ENCODE measurements around the gene ARL1. TPM values are rescaled to one million over a fixed set of nuclear protein-coding genes. Genes with fewer than 3 reads are reported as not detected.

ARL1 gene
- total and polyA plus RNA-seq, 2 of the 13 experiments (the other 11 are each of a cell fraction or from before 2014, with no cell fraction given): 90.9 to 123 TPM

- TF ChIP-seq ZNF878 (CRISPR knock-in tag; IDR thresholded peaks at IDR 0.05): peak; percentile 52; the same call in 1 of the 2 replicates
- TF ChIP-seq ZBTB1 (CRISPR knock-in tag; IDR thresholded peaks at IDR 0.05; ENCODE audit: borderline replicate concordance): no peak
- no peak for TF ChIP-seq ZNF451 (CRISPR knock-in tag; IDR thresholded peaks at IDR 0.05)
- no peak for TF ChIP-seq RBM39 (IDR thresholded peaks at IDR 0.05; ENCODE audit: low read depth, low read length, poor library complexity, severe bottlenecking)
- 0 out of 2 replicates have a peak, but pooled peaks have one; percentile 28 for TF ChIP-seq ZNF547 (CRISPR knock-in tag; IDR thresholded peaks at IDR 0.05)
- TF ChIP-seq BATF2 (CRISPR knock-in tag; IDR thresholded peaks at IDR 0.05): 0 out of 2 replicates have a peak, but pooled peaks have one; percentile 72
- peak; percentile 59; the same call in 1 of the 2 replicates for TF ChIP-seq ZFP37 (CRISPR knock-in tag; IDR thresholded peaks at IDR 0.05; ENCODE audit: borderline replicate concordance)
- peak; percentile 37 for TF ChIP-seq ZNF407 (CRISPR knock-in tag; IDR thresholded peaks at IDR 0.05; ENCODE audit: not compliant biosample characterization)
- peak; percentile 18 for TF ChIP-seq YY1 (IDR thresholded peaks at IDR 0.05; ENCODE audit: insufficient read depth, insufficient replicate concordance, low read depth, low read length)
- peak; percentile 86 for TF ChIP-seq KDM2A (CRISPR knock-in tag; IDR thresholded peaks at IDR 0.05; ENCODE audit: borderline replicate concordance, low read depth)
- TF ChIP-seq ZNF766 (CRISPR knock-in tag; IDR thresholded peaks at IDR 0.05; ENCODE audit: borderline replicate concordance): peak; percentile 20; the same call in 1 of the 2 replicates
- no peak for TF ChIP-seq ZNF7 (CRISPR knock-in tag; IDR thresholded peaks at IDR 0.05)
- no peak for TF ChIP-seq PAWR (CRISPR knock-in tag; IDR thresholded peaks at IDR 0.05; ENCODE audit: borderline replicate concordance)
- no peak for TF ChIP-seq ZNF703 (CRISPR knock-in tag; IDR thresholded peaks at IDR 0.05; ENCODE audit: borderline replicate concordance)
- peak; percentile 89 for TF ChIP-seq RBFOX2 (IDR thresholded peaks at IDR 0.05; ENCODE audit: low read depth, low read length)
- no peak; the same call in 1 of the 2 replicates for TF ChIP-seq ZNF598 (CRISPR knock-in tag; IDR thresholded peaks at IDR 0.05; ENCODE audit: borderline replicate concordance)
- peak; percentile 44; the same call in 1 of the 2 replicates for TF ChIP-seq ZNF143 (CRISPR knock-in tag; IDR thresholded peaks at IDR 0.05)
- no peak for TF ChIP-seq ELF3 (CRISPR knock-in tag; IDR thresholded peaks at IDR 0.05)
- no peak for TF ChIP-seq SMYD3 (CRISPR knock-in tag; IDR thresholded peaks at IDR 0.05)
- TF ChIP-seq GATAD1 (CRISPR knock-in tag; IDR thresholded peaks at IDR 0.05): peak; percentile 94
These were observed at the start of gene ARL1 (continued) for GRCh38 chr12:101407436-101408345.

All from HepG2 (cell line).